NB4 (cell line): Measurements from ENCODE around the gene TAGLN2.
"Not testable (repeated sequence)": the region's sequence is repeated elsewhere in the genome, so short reads cannot be mapped to it uniquely, and the experiment has no call there.

Experiments
- MYC ChIP-seq: IDR thresholded peaks from 2 replicates; pipeline ENCODE4 v1.6.1; 2011; ENCODE audit warnings: low read depth, low read length
- TF ChIP-seq, protein P1 (sequence below): IDR thresholded peaks from one replicate; pipeline ENCODE4 v1.5.1; 2012; ENCODE audit warnings: low read depth, low read length

DNA sequence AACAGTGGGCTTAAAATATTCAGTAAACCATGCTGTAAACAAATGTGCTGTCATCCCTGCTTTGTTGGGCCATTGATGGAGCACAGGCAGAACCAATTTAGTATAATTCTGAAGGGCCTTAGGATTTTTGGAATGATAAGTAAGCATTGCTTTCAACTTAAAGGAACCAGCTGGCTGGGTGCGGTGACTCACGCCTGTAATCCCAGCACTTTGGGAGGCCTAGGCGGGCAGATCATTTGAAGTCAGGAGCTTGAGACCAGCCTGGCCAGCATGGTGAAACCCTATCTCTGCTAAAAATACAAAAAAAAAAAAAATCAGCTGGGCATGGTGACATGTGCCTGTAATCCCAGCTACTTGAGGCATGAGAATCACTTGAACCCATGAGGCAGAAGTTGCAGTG lies 21.3 kb downstream of the TAGLN2 start:
- TF ChIP-seq, protein P1, sequence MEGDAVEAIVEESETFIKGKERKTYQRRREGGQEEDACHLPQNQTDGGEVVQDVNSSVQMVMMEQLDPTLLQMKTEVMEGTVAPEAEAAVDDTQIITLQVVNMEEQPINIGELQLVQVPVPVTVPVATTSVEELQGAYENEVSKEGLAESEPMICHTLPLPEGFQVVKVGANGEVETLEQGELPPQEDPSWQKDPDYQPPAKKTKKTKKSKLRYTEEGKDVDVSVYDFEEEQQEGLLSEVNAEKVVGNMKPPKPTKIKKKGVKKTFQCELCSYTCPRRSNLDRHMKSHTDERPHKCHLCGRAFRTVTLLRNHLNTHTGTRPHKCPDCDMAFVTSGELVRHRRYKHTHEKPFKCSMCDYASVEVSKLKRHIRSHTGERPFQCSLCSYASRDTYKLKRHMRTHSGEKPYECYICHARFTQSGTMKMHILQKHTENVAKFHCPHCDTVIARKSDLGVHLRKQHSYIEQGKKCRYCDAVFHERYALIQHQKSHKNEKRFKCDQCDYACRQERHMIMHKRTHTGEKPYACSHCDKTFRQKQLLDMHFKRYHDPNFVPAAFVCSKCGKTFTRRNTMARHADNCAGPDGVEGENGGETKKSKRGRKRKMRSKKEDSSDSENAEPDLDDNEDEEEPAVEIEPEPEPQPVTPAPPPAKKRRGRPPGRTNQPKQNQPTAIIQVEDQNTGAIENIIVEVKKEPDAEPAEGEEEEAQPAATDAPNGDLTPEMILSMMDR = not testable (repeated sequence)
- TF ChIP-seq MYC = not testable (repeated sequence)
